Lower lobe of right lung (tissue), 2 donors: ENCODE results near the gene TPM4. TPM values are rescaled to one million over a fixed set of nuclear protein-coding genes. Genes with fewer than 3 reads are reported as not detected.
A peak's percentile ranks its signal among the peaks of the same experiment; 100 is the strongest.

Experiments used
- ATAC-seq, 2 donors: fragments of 200-7000 bp; cut with Tn5 transposase; one replicate each; pipeline ENCODE4 v1.9.1; 2020 to 2022; ENCODE audit warnings: mild to moderate bottlenecking in 2 of 2, moderate library complexity in 2 of 2
- DNase-seq: peaks from one replicate; pipeline ENCODE4 v3.0.0-alpha.2; 2020
- H3K27ac ChIP-seq: fragments of 200-600 bp; one replicate; pipeline ENCODE4 v1.8.0; 2022
- H3K27me3 ChIP-seq: fragments of 200-600 bp; one replicate; pipeline ENCODE4 v1.8.0; 2022; ENCODE audit warnings: low read depth
- H3K36me3 ChIP-seq: fragments of 200-600 bp; one replicate; pipeline ENCODE4 v1.8.0; 2022; ENCODE audit warnings: mild to moderate bottlenecking
- H3K4me1 ChIP-seq: fragments of 200-600 bp; one replicate; pipeline ENCODE4 v1.8.0; 2022
- H3K4me3 ChIP-seq: fragments of 200-600 bp; one replicate; pipeline ENCODE4 v1.8.0; 2022; ENCODE audit warnings: mild to moderate bottlenecking
- H3K9me3 ChIP-seq: fragments of 200-600 bp; one replicate; pipeline ENCODE4 v1.8.0; 2022
- intact Hi-C: fragments of 100-400 bp; cut with DNase I; formaldehyde crosslinking; loops from one replicate; pipeline ENCODE4 v1.11.0; 2022
- total RNA-seq: library from RNA; stranded (reverse); fragmentation: NEBNext Ultra II Directional; extraction: Animal tissue kit (Norgen Biotek cat#: 25700); gene quantifications from one replicate; pipeline ENCODE4 v1.2.1, GENCODE V29; 2021
- TF ChIP-seq, protein P1 (sequence below): fragments of 200-600 bp; IDR thresholded peaks from one replicate; pipeline ENCODE4 v1.8.0; 2022; ENCODE audit warnings: antibody characterized with exemption, mild to moderate bottlenecking
- donor health status: DM: no; HTN: yes; CAD: no; lungs with severe emphysema.

Gene TPM4
- total RNA-seq, 1 donor from 2014 or later = 319 TPM

GRCh38 chr19:16070366-16070990 is 5.8 kb upstream of the TPM4 start:
- Histone ChIP-seq H3K9me3 (no peaks in the 10 kb centered on the region), H3K4me1 (peaks cover 49% of the 10 kb centered on the region), H3K27ac (peak overlapping the region; percentile 86), H3K36me3 (no peaks in the 10 kb centered on the region), H3K4me3 (peak overlapping the region; percentile 27), H3K27me3 (no peaks in the 10 kb centered on the region)
- intact Hi-C loops = no loop called here
- TF ChIP-seq, protein P1, sequence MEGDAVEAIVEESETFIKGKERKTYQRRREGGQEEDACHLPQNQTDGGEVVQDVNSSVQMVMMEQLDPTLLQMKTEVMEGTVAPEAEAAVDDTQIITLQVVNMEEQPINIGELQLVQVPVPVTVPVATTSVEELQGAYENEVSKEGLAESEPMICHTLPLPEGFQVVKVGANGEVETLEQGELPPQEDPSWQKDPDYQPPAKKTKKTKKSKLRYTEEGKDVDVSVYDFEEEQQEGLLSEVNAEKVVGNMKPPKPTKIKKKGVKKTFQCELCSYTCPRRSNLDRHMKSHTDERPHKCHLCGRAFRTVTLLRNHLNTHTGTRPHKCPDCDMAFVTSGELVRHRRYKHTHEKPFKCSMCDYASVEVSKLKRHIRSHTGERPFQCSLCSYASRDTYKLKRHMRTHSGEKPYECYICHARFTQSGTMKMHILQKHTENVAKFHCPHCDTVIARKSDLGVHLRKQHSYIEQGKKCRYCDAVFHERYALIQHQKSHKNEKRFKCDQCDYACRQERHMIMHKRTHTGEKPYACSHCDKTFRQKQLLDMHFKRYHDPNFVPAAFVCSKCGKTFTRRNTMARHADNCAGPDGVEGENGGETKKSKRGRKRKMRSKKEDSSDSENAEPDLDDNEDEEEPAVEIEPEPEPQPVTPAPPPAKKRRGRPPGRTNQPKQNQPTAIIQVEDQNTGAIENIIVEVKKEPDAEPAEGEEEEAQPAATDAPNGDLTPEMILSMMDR = no peak
- DNase-seq (peak; percentile 90), ATAC-seq (peak; percentile 86 to 89)

DNA sequence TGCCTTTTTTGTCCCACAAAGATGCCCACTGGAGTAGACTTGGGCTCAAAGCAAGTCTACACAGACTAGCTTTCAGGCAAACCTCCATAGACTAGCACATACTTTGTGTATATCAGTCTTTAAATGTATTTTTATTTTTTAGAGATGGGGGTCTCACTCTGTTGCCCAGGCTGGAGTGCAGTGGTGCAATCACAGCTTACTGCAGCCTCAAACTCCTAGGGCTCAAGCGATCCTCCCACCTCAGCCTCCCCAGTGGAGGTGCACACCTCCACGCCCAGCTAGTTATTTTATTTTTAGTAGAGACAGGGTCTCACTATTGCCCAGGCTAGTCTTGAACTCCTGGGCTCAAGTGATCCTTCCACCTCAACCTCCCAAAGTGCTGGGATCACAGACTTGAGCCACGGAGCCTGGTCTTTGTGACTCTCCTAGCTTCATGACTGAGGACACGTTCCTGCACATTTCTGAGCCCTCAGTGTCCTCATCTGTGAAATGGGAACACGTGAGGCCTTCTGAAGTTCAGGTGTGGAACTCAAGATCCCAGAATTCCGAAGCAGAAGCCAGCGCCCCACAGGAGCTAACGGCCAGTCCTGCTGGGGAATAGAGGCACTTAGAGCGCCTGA is 5.1 kb upstream of the TPM4 start:
- no peak overlapping the region for H3K4me3 ChIP-seq

DNA sequence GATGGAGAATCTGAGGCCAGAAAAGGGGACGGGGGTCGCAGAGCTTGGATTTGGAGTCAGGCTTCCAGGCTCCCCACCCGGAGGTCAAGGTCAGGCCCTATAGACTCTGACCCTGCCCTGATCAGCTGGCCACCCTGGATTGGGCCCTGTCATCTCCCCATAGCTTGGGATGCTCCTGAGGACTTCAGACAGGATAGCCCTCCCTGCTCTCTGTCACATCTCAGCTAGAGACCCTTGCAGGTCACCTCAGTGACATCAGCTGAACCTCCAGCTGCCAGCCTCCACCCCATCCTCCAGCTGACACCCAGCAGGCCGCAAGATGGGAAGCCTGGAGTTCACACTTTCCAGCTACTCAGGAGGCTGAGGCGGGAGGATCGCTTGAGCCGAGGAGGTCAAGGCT is 2.8 kb upstream of the TPM4 start:
- intact Hi-C loops = no loop called here
- DNase-seq (peak; percentile 36), ATAC-seq (no peak)
- H3K27me3 ChIP-seq = no peaks in the 10 kb centered on the region
- H3K9me3 ChIP-seq = no peaks in the 10 kb centered on the region
- peaks cover 56% of the 10 kb centered on the region for H3K4me1 ChIP-seq
- H3K36me3 ChIP-seq = no peaks in the 10 kb centered on the region
- H3K27ac ChIP-seq = no peak overlapping the region
- no peak overlapping the region for H3K4me3 ChIP-seq
- TF ChIP-seq, protein P1 = no peak

More for the DNA sequence above, 5.1 kb upstream of the TPM4 start:
- Histone ChIP-seq H3K27ac (peak overlapping the region; percentile 86), H3K4me1 (peaks cover 53% of the 10 kb centered on the region), H3K9me3 (no peaks in the 10 kb centered on the region), H3K27me3 (no peaks in the 10 kb centered on the region), H3K36me3 (no peaks in the 10 kb centered on the region)
- ATAC-seq = no peak
- TF ChIP-seq, protein P1 = no peak
- DNase-seq = no peak
- intact Hi-C loops = no loop called here

GRCh38 chr19:16073988-16074387 is 2.3 kb upstream of the TPM4 start:
- Histone ChIP-seq H3K4me1 (peaks cover 59% of the 10 kb centered on the region), H3K27me3 (no peaks in the 10 kb centered on the region), H3K9me3 (no peaks in the 10 kb centered on the region), H3K27ac (no peak overlapping the region), H3K36me3 (no peaks in the 10 kb centered on the region), H3K4me3 (no peak overlapping the region)
- ATAC-seq (no peak), DNase-seq (no peak)
- TF ChIP-seq, protein P1 = no peak
- intact Hi-C loops = no loop called here

DNA sequence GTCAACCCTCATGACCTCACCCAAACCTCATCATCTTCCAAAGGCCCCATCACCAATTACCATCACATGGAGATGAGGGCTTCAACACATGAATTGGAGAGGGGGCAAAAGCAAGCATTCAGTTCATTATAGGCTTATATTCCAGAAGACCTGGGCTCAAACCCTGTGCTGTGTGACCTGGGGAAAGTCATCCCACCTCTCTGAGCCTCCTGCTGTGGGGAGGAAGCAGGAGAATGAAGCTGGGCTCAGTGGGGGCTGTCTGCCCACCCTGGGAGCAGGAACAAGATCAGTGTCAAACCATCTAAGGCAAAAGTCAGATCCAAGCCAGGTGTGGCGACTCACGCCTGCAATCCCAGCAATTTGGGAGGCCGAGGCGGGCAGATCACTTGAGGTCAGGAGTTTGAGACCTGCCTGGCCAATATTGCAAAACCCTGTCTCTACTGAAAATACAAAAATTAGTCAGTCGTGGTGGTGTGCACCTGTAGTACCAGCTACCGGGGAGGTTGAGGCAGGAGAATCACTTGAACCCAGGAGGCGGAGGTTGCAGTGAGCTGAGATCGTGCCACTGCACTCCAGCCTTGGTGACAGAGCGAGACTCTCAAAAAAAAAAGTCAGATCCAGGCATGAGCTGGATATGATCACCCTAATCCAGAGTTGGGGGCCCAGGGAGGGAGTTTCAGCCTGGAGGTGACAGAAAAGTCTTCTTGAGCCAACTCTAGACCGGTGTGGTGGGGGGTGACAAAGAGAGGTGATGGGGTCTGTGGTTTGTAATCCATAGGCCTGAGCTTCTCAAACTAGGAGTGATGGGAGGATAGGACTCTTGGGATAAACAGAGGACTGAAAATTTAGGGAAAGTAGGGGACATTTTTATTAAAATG is 1.6 kb upstream of the TPM4 start:
- peak; percentile 24 for DNase-seq
- Histone ChIP-seq H3K27ac (peak overlapping the region; percentile 100), H3K9me3 (no peaks in the 10 kb centered on the region), H3K27me3 (no peaks in the 10 kb centered on the region), H3K4me1 (peaks cover 64% of the 10 kb centered on the region), H3K4me3 (no peak overlapping the region), H3K36me3 (no peaks in the 10 kb centered on the region)
- intact Hi-C loops = no loop called here
- ATAC-seq = no peak
- TF ChIP-seq, protein P1 = no peak
